ENCODE measurements around the gene KHK. TPM values are rescaled to one million over a fixed set of nuclear protein-coding genes. Genes with fewer than 3 reads are reported as not detected.

The KHK gene
- total and polyA plus RNA-seq, 4 donors = 3.4 to 38.7 (median 5.6) TPM

- Histone ChIP-seq H3K36me3 (ENCODE audit: control insufficient read depth in 1 of 2, insufficient read depth in 2 of 2, low read length in 1 of 2) (peaks cover 0 to under 1% of the 10 kb centered on the region in 2 donors), H3K4me1 (ENCODE audit: control insufficient read depth in 1 of 2, insufficient read depth in 2 of 2, low read length in 2 of 2) (no peaks in the 10 kb centered on the region), H3K27me3 (ENCODE audit: control insufficient read depth in 1 of 2, insufficient read depth in 2 of 2, low read length in 1 of 2) (no peaks in the 10 kb centered on the region), H3K27ac (ENCODE audit: low read depth in 1 of 2, low read length in 2 of 2) (no peak overlapping the region), H3K9me3 (ENCODE audit: control insufficient read depth, low read length) (no peaks in the 10 kb centered on the region), H3K4me3 (ENCODE audit: low read length in 2 of 2) (no peak overlapping the region)
- ATAC-seq (ENCODE audit: low FRiP score) = no peak
- intact Hi-C loops (cut with DNase I) = loop anchor here in 1 of 2 donors (5.0 kb wide), 1 partner anchor 35 kb away; no protein-coding TSS in a partner anchor
- DNase-seq = no peak
- 58 to 63% methylated on average over 7 of the region's 7 CpGs for WGBS, 2 donors
These were observed 9.3 kb upstream of the KHK start for GRCh38 chr2:27077231-27077630.

- Histone ChIP-seq H3K9me3 (ENCODE audit: control insufficient read depth, low read length) (no peaks in the 10 kb centered on the region), H3K27me3 (ENCODE audit: control insufficient read depth in 1 of 2, insufficient read depth in 2 of 2, low read length in 1 of 2) (no peaks in the 10 kb centered on the region), H3K27ac (ENCODE audit: low read depth in 1 of 2, low read length in 2 of 2) (peak within 1 kb of the TSS; percentile 3 to 80), H3K4me1 (ENCODE audit: control insufficient read depth in 1 of 2, insufficient read depth in 2 of 2, low read length in 2 of 2) (no peaks in the 10 kb centered on the region), H3K4me3 (ENCODE audit: low read length in 2 of 2) (peak within 1 kb of the TSS; percentile 28 to 77), H3K36me3 (ENCODE audit: control insufficient read depth in 1 of 2, insufficient read depth in 2 of 2, low read length in 1 of 2) (peaks cover 0 to 2% of the 10 kb centered on the region in 2 donors)
- intact Hi-C loops (cut with DNase I) = loop anchor here (2.0 to 5.0 kb wide), 2 partner anchors 28 to 36 kb away; partner anchors contain the start of gene AGBL5 (in 1 of the 2)
- DNase-seq (peak; percentile 95 to 96), ATAC-seq (ENCODE audit: low FRiP score) (peak; percentile 91)
- 3 to 4% methylated on average over 40 to 41 of the region's 41 CpGs for whole genome bisulfite sequencing, 2 donors
These were observed 8.0 kb upstream of the KHK start, which contains the start of gene EMILIN1 for GRCh38 chr2:27078267-27079194. EMILIN1 (plus strand) TSS chr2:27078615; CDS start chr2:27079066, 451 bp downstream.

- DNase-seq (no peak), ATAC-seq (ENCODE audit: low FRiP score) (no peak)
- Histone ChIP-seq H3K9me3 (ENCODE audit: control insufficient read depth, low read length) (no peaks in the 10 kb centered on the region), H3K4me1 (ENCODE audit: control insufficient read depth in 1 of 2, insufficient read depth in 2 of 2, low read length in 2 of 2) (no peaks in the 10 kb centered on the region), H3K27me3 (ENCODE audit: control insufficient read depth in 1 of 2, insufficient read depth in 2 of 2, low read length in 1 of 2) (no peaks in the 10 kb centered on the region), H3K36me3 (ENCODE audit: control insufficient read depth in 1 of 2, insufficient read depth in 2 of 2, low read length in 1 of 2) (peaks cover 0 to 2% of the 10 kb centered on the region in 2 donors), H3K27ac (ENCODE audit: low read depth in 1 of 2, low read length in 2 of 2) (peak overlapping the region; percentile 3 to 56), H3K4me3 (ENCODE audit: low read length in 2 of 2) (peak overlapping the region; percentile 28 to 77)
- 6 to 7% methylated on average over 14 of the region's 14 CpGs for WGBS, 2 donors
- intact Hi-C loops (cut with DNase I) = loop anchor here (2.0 to 5.0 kb wide), 3 partner anchors 29 to 47 kb away; partner anchors contain the start of genes TMEM214 (in 2 of the 2) and AGBL5 (in 1 of the 2)
These were observed 7.1 kb upstream of the KHK start for GRCh38 chr2:27079233-27080139.

GRCh38 chr2:27080140-27080469 is 6.5 kb upstream of the KHK start:
- Histone ChIP-seq H3K27me3 (ENCODE audit: control insufficient read depth in 1 of 2, insufficient read depth in 2 of 2, low read length in 1 of 2) (no peaks in the 10 kb centered on the region), H3K4me1 (ENCODE audit: control insufficient read depth in 1 of 2, insufficient read depth in 2 of 2, low read length in 2 of 2) (no peaks in the 10 kb centered on the region), H3K36me3 (ENCODE audit: control insufficient read depth in 1 of 2, insufficient read depth in 2 of 2, low read length in 1 of 2) (peaks cover 0 to 2% of the 10 kb centered on the region in 2 donors), H3K27ac (ENCODE audit: low read depth in 1 of 2, low read length in 2 of 2) (peak overlapping the region; percentile 3 to 56), H3K9me3 (ENCODE audit: control insufficient read depth, low read length) (no peaks in the 10 kb centered on the region), H3K4me3 (ENCODE audit: low read length in 2 of 2) (peak overlapping the region; percentile 28 to 77)
- no peak for ATAC-seq (ENCODE audit: low FRiP score)
- intact Hi-C loops (cut with DNase I) = loop anchor here (5.0 kb wide), 1 partner anchor 48 kb away; the partner anchor contains the start of gene TMEM214 (in 2 of the 2)
- DNase-seq = no peak
- WGBS, 2 donors = 3 to 10% methylated on average over 7 of the region's 7 CpGs

- intact Hi-C loops (cut with DNase I) = loop anchor here (5.0 kb wide), 1 partner anchor 48 kb away; the partner anchor contains the start of gene TMEM214 (in 2 of the 2)
- no peaks in the 10 kb centered on the region for H3K9me3 ChIP-seq (ENCODE audit: control insufficient read depth, low read length)
- peak overlapping the region in 1 of 2 donors; percentile 77 for H3K4me3 ChIP-seq (ENCODE audit: low read length in 2 of 2)
- ATAC-seq (ENCODE audit: low FRiP score) (no peak), DNase-seq (peak in 1 of 2 donors; percentile 61)
- no peaks in the 10 kb centered on the region for H3K4me1 ChIP-seq (ENCODE audit: control insufficient read depth in 1 of 2, insufficient read depth in 2 of 2, low read length in 2 of 2)
- 48 to 52% methylated on average over 14 of the region's 14 CpGs for WGBS, 2 donors
- H3K36me3 ChIP-seq (ENCODE audit: control insufficient read depth in 1 of 2, insufficient read depth in 2 of 2, low read length in 1 of 2) = peaks cover 0 to 2% of the 10 kb centered on the region in 2 donors
- no peaks in the 10 kb centered on the region for H3K27me3 ChIP-seq (ENCODE audit: control insufficient read depth in 1 of 2, insufficient read depth in 2 of 2, low read length in 1 of 2)
- peak overlapping the region in 1 of 2 donors; percentile 56 for H3K27ac ChIP-seq (ENCODE audit: low read depth in 1 of 2, low read length in 2 of 2)
These were observed 6.0 kb upstream of the KHK start for GRCh38 chr2:27080603-27080936.

GRCh38 chr2:27081984-27082772 is 4.4 kb upstream of the KHK start:
- no peaks in the 10 kb centered on the region for H3K4me1 ChIP-seq (ENCODE audit: control insufficient read depth in 1 of 2, insufficient read depth in 2 of 2, low read length in 2 of 2)

GRCh38 chr2:27082773-27083409 is 3.7 kb upstream of the KHK start:
- ATAC-seq (ENCODE audit: low FRiP score) (no peak), DNase-seq (no peak)
- intact Hi-C loops (cut with DNase I) = loop anchor here (5.0 kb wide), 1 partner anchor 51 kb away; the partner anchor contains the start of gene TMEM214 (in 2 of the 2)
- no peak overlapping the region for H3K27ac ChIP-seq (ENCODE audit: low read depth in 1 of 2, low read length in 2 of 2)
- peaks cover 0 to 2% of the 10 kb centered on the region in 2 donors for H3K36me3 ChIP-seq (ENCODE audit: control insufficient read depth in 1 of 2, insufficient read depth in 2 of 2, low read length in 1 of 2)
- WGBS, 2 donors = 81 to 83% methylated on average over 26 to 27 of the region's 27 CpGs
- H3K27me3 ChIP-seq (ENCODE audit: control insufficient read depth in 1 of 2, insufficient read depth in 2 of 2, low read length in 1 of 2) = no peaks in the 10 kb centered on the region
- no peaks in the 10 kb centered on the region for H3K9me3 ChIP-seq (ENCODE audit: control insufficient read depth, low read length)
- no peaks in the 10 kb centered on the region for H3K4me1 ChIP-seq (ENCODE audit: control insufficient read depth in 1 of 2, insufficient read depth in 2 of 2, low read length in 2 of 2)
- no peak overlapping the region for H3K4me3 ChIP-seq (ENCODE audit: low read length in 2 of 2)

More at GRCh38 chr2:27081984-27082772, 4.4 kb upstream of the KHK start:
- ATAC-seq (ENCODE audit: low FRiP score) (no peak), DNase-seq (no peak)
- intact Hi-C loops (cut with DNase I) = loop anchor here (5.0 kb wide), 1 partner anchor 50 kb away; the partner anchor contains the start of gene TMEM214 (in 2 of the 2)
- H3K9me3 ChIP-seq (ENCODE audit: control insufficient read depth, low read length) = no peaks in the 10 kb centered on the region
- H3K27me3 ChIP-seq (ENCODE audit: control insufficient read depth in 1 of 2, insufficient read depth in 2 of 2, low read length in 1 of 2) = no peaks in the 10 kb centered on the region
- no peak overlapping the region for H3K27ac ChIP-seq (ENCODE audit: low read depth in 1 of 2, low read length in 2 of 2)
- WGBS, 2 donors = 80 to 85% methylated on average over 38 of the region's 38 CpGs
- peaks cover 0 to 2% of the 10 kb centered on the region in 2 donors for H3K36me3 ChIP-seq (ENCODE audit: control insufficient read depth in 1 of 2, insufficient read depth in 2 of 2, low read length in 1 of 2)
- no peak overlapping the region for H3K4me3 ChIP-seq (ENCODE audit: low read length in 2 of 2)
